ENCODE measurements around the gene PPP1R14D.

GRCh38 chr15:40826423-40827075, 2.0 kb downstream of the PPP1R14D start:
- TF ChIP-seq CTCF (IDR thresholded peaks at IDR 0.05) (no peak), EZH2 (IDR thresholded peaks at IDR 0.05) (no peak), EZH2phosphoT487 (IDR thresholded peaks at IDR 0.05) (no peak)

All from neural progenitor cell (in vitro differentiated cells).